ENCODE measurements around the gene NRTN.

Gene NRTN

GRCh38 chr19:5782322-5782721, 22.5 kb upstream of the NRTN start:
- H3K27ac ChIP-seq (ENCODE audit: low read depth, low read length) = no peak overlapping the region
- H3K9ac ChIP-seq (ENCODE audit: low read depth in 1 of 2, low read length in 2 of 2) = no peak overlapping the region
- peaks cover 13 to 31% of the 10 kb centered on the region in 2 donors for H3K36me3 ChIP-seq (ENCODE audit: control insufficient read depth in 1 of 2, insufficient read depth in 2 of 2, low read length in 2 of 2)
- H3K4me1 ChIP-seq (ENCODE audit: control insufficient read depth in 1 of 2, insufficient read depth in 2 of 2, low read length in 2 of 2) = no peaks in the 10 kb centered on the region
- H3K4me3 ChIP-seq (ENCODE audit: low read depth in 1 of 2, low read length in 2 of 2) = no peak overlapping the region
- H3K27me3 ChIP-seq (ENCODE audit: control insufficient read depth in 1 of 2, insufficient read depth in 2 of 2, low read length in 2 of 2) = no peaks in the 10 kb centered on the region
- H3K9me3 ChIP-seq (ENCODE audit: control insufficient read depth in 1 of 2, low read length in 2 of 2) = no peaks in the 10 kb centered on the region

DNA sequence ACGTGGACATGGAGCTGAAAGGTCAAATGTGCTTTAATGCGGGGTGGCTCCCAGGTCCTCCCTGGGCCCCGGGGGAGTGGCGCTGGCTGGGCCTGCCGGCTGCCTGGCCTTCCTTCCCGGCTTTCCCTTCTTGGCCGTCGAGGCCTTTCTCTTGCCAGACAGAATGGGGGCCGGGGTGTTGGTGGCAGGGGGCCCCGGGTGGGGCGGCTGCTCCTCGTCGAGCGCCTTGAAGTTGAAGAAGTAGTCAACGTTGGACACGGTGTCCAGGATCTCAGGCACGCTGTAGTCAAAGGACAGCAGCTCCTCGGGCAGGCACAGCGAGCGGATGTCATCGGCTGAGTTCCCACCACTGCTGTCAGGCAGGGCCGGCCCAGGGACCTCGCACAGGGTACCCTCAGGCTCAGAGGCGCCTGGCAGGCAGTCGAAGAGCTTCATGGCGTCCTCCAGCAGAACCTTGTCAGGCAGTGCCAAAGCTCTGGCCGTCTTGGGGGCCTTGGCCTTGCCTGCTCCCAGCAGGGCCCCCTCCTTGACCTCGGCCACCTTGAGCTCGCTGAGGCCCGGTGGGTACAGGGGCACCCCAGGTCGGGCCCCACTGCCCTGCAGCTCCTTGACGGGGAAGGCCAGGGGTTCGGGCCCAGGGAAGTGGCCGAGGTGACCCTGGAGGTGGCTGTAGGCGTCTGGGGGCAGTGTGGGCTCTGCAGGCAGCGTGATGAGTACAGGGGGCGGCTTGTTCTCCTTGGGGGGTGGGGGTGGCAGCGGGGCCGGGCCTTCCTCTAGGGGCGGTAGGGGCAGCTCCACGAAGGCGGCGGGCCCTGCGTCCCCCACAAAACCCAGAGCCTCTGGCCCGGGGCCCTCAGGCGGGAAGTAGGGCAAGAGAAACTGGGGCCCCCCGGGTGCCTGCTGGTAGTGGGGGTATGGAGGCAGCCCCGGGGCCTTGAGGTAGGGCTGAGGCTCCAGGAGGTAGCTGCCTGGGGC, 21.6 kb upstream of the NRTN start:
- Histone ChIP-seq H3K4me3 (ENCODE audit: low read depth in 1 of 2, low read length in 2 of 2) (no peak overlapping the region), H3K9ac (ENCODE audit: low read depth in 1 of 2, low read length in 2 of 2) (no peak overlapping the region), H3K4me1 (ENCODE audit: control insufficient read depth in 1 of 2, insufficient read depth in 2 of 2, low read length in 2 of 2) (no peaks in the 10 kb centered on the region), H3K9me3 (ENCODE audit: control insufficient read depth in 1 of 2, low read length in 2 of 2) (no peaks in the 10 kb centered on the region), H3K36me3 (ENCODE audit: control insufficient read depth in 1 of 2, insufficient read depth in 2 of 2, low read length in 2 of 2) (peaks cover 17 to 40% of the 10 kb centered on the region in 2 donors), H3K27me3 (ENCODE audit: control insufficient read depth in 1 of 2, insufficient read depth in 2 of 2, low read length in 2 of 2) (no peaks in the 10 kb centered on the region), H3K27ac (ENCODE audit: low read depth, low read length) (no peak overlapping the region)

- no peaks in the 10 kb centered on the region for H3K9me3 ChIP-seq (ENCODE audit: control insufficient read depth in 1 of 2, low read length in 2 of 2)
- no peaks in the 10 kb centered on the region for H3K4me1 ChIP-seq (ENCODE audit: control insufficient read depth in 1 of 2, insufficient read depth in 2 of 2, low read length in 2 of 2)
- H3K4me3 ChIP-seq (ENCODE audit: low read depth in 1 of 2, low read length in 2 of 2) = no peak within 1 kb of the TSS
- H3K27ac ChIP-seq (ENCODE audit: low read depth, low read length) = no peak within 1 kb of the TSS
- no peaks in the 10 kb centered on the region for H3K27me3 ChIP-seq (ENCODE audit: control insufficient read depth in 1 of 2, insufficient read depth in 2 of 2, low read length in 2 of 2)
- H3K36me3 ChIP-seq (ENCODE audit: control insufficient read depth in 1 of 2, insufficient read depth in 2 of 2, low read length in 2 of 2) = peaks cover 19 to 52% of the 10 kb centered on the region in 2 donors
- H3K9ac ChIP-seq (ENCODE audit: low read depth in 1 of 2, low read length in 2 of 2) = no peak within 1 kb of the TSS
Observed at GRCh38 chr19:5784581-5785147, 20.2 kb upstream of the NRTN start, which contains the start of gene PRR22. PRR22 (minus strand) TSS chr19:5784746; CDS start chr19:5784660, 86 bp downstream.

GRCh38 chr19:5785423-5785822, 19.4 kb upstream of the NRTN start:
- H3K4me1 ChIP-seq (ENCODE audit: control insufficient read depth in 1 of 2, insufficient read depth in 2 of 2, low read length in 2 of 2) = peaks cover 0 to 6% of the 10 kb centered on the region in 2 donors
- H3K36me3 ChIP-seq (ENCODE audit: control insufficient read depth in 1 of 2, insufficient read depth in 2 of 2, low read length in 2 of 2) = peaks cover 19 to 57% of the 10 kb centered on the region in 2 donors
- H3K27ac ChIP-seq (ENCODE audit: low read depth, low read length) = no peak overlapping the region
- H3K9me3 ChIP-seq (ENCODE audit: control insufficient read depth in 1 of 2, low read length in 2 of 2) = no peaks in the 10 kb centered on the region
- H3K27me3 ChIP-seq (ENCODE audit: control insufficient read depth in 1 of 2, insufficient read depth in 2 of 2, low read length in 2 of 2) = no peaks in the 10 kb centered on the region
- H3K9ac ChIP-seq (ENCODE audit: low read depth in 1 of 2, low read length in 2 of 2) = no peak overlapping the region
- H3K4me3 ChIP-seq (ENCODE audit: low read depth in 1 of 2, low read length in 2 of 2) = no peak overlapping the region

DNA sequence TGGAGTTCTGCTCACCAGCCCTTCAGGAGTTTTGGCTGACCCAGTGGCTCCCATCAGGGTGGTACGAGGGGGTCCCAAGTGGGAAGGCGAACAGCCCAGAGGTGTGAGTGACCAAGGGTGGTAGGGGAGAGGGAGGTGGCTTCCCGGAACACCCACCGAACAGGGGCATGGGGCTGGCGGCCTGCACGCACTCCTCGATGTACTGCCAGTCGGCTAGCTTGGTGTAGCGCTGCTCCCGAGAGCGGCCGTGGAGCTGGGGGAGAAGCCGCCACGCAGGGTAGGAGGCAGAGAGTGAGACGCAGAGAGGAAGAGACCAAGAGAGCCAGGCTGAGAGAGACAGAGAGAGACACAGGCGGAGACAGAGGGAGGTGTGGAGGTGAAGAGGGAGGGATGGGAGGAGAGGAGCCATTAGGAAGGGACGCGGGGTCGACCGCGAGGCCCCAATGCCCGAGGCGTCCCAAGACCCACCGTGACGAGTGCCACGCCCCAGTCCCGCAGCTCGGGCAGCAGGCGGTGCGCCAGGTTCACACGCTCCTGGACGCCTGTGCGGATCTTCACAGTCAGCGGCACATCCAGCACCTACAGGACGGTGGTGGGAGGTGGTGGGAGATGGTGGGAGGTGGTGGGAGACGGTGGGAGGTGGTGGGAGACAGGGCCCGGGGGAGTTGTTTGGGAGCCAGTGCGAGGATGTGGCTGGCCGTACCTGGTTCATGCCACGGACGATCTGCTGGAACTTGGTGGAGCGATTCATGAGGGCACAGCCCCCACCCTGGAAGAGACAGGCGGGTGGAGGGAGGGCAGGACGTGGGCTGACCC, 18.1 kb upstream of the NRTN start:
- peaks cover 0 to 6% of the 10 kb centered on the region in 2 donors for H3K4me1 ChIP-seq (ENCODE audit: control insufficient read depth in 1 of 2, insufficient read depth in 2 of 2, low read length in 2 of 2)
- H3K36me3 ChIP-seq (ENCODE audit: control insufficient read depth in 1 of 2, insufficient read depth in 2 of 2, low read length in 2 of 2) = peaks cover 19 to 57% of the 10 kb centered on the region in 2 donors
- H3K9me3 ChIP-seq (ENCODE audit: control insufficient read depth in 1 of 2, low read length in 2 of 2) = no peaks in the 10 kb centered on the region
- H3K27me3 ChIP-seq (ENCODE audit: control insufficient read depth in 1 of 2, insufficient read depth in 2 of 2, low read length in 2 of 2) = no peaks in the 10 kb centered on the region
- H3K4me3 ChIP-seq (ENCODE audit: low read depth in 1 of 2, low read length in 2 of 2) = no peak overlapping the region
- no peak overlapping the region for H3K27ac ChIP-seq (ENCODE audit: low read depth, low read length)
- no peak overlapping the region for H3K9ac ChIP-seq (ENCODE audit: low read depth in 1 of 2, low read length in 2 of 2)

DNA sequence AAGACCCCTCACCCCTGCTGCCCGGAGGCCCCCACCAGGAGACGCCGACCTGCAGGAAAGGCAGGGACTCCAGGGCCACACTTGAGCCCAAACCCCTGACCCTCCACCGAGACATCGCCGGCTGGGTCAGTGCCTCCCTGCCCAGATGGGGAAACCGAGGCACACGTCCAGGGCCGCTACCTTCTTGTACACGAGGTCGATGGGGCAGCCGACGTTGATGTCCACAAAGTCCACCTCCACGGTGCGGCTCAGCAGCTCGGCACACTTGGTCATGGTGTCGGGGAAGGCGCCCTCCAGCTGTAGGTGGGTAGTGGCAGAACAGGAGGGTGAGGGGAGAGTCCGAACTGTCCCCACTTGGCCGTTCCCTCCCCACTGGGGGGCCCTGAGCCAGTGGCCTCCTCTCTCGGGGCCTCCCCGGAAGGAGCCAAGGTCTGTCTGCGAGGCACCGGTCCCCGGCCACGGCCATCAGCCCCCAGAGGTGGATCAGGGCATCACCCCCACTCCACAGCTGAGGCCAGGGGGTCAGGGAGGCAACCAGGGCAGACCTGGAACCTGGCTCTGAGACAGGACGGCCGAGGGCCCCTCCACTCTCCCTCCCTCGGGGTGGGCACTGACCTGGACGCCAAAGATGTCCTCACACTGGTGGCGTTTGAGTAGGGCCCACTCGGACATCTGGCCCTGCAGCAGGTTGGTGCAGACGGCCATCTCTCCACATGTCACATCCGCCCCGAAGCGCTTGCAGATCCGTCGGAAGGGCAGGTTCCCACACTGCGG, 17.3 kb upstream of the NRTN start:
- Histone ChIP-seq H3K27ac (ENCODE audit: low read depth, low read length) (no peak overlapping the region), H3K4me3 (ENCODE audit: low read depth in 1 of 2, low read length in 2 of 2) (no peak overlapping the region), H3K4me1 (ENCODE audit: control insufficient read depth in 1 of 2, insufficient read depth in 2 of 2, low read length in 2 of 2) (peaks cover 0 to 6% of the 10 kb centered on the region in 2 donors), H3K9me3 (ENCODE audit: control insufficient read depth in 1 of 2, low read length in 2 of 2) (no peaks in the 10 kb centered on the region), H3K36me3 (ENCODE audit: control insufficient read depth in 1 of 2, insufficient read depth in 2 of 2, low read length in 2 of 2) (peaks cover 19 to 57% of the 10 kb centered on the region in 2 donors), H3K9ac (ENCODE audit: low read depth in 1 of 2, low read length in 2 of 2) (no peak overlapping the region), H3K27me3 (ENCODE audit: control insufficient read depth in 1 of 2, insufficient read depth in 2 of 2, low read length in 2 of 2) (no peaks in the 10 kb centered on the region)

DNA sequence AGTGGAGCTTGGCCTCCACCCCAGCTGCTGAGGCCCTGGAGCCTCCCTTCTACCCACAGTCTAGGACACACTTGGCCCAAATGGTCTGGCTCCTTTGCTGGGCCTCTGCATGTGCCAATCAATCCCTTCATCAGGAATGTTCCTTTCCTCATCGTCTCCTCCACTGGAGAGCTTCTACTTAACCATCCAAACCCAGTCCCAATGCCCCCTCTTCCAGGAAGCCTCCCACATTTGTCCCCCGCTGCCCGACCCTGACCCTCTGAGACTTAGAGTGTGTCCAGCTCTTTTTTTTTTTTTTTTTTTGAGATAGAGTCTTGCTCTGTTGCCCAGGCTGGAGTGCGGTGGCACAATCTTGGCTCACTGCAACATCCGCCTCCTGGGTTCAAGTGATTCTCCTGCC, 16.4 kb upstream of the NRTN start:
- Histone ChIP-seq H3K27ac (ENCODE audit: low read depth, low read length) (no peak overlapping the region), H3K9ac (ENCODE audit: low read depth in 1 of 2, low read length in 2 of 2) (no peak overlapping the region), H3K4me3 (ENCODE audit: low read depth in 1 of 2, low read length in 2 of 2) (no peak overlapping the region), H3K4me1 (ENCODE audit: control insufficient read depth in 1 of 2, insufficient read depth in 2 of 2, low read length in 2 of 2) (peaks cover 0 to 6% of the 10 kb centered on the region in 2 donors), H3K27me3 (ENCODE audit: control insufficient read depth in 1 of 2, insufficient read depth in 2 of 2, low read length in 2 of 2) (no peaks in the 10 kb centered on the region), H3K9me3 (ENCODE audit: control insufficient read depth in 1 of 2, low read length in 2 of 2) (no peaks in the 10 kb centered on the region), H3K36me3 (ENCODE audit: control insufficient read depth in 1 of 2, insufficient read depth in 2 of 2, low read length in 2 of 2) (peaks cover 19 to 57% of the 10 kb centered on the region in 2 donors)

DNA sequence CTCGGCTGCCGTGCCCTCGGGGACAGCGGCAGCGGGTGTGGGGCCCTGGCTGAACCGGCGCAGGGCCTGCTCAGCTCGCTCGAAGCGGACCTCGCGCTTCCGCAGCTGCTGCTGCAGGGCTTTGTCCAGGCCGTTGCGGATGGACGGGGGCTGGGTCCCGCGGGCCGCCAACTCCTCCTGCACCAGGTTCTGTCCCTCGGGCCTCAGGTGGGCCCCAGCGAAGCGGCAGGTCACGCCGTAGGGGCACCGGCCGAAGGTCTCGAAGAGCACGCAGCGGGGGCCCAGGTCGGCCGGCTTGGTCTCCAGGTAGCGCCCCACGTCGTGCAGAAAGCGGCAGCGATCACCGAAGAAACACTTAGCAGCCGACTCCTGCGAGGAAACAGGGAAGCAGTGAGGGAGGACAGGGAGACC, 15.5 kb upstream of the NRTN start:
- Histone ChIP-seq H3K4me1 (ENCODE audit: control insufficient read depth in 1 of 2, insufficient read depth in 2 of 2, low read length in 2 of 2) (peaks cover 0 to 6% of the 10 kb centered on the region in 2 donors), H3K27ac (ENCODE audit: low read depth, low read length) (no peak overlapping the region), H3K9ac (ENCODE audit: low read depth in 1 of 2, low read length in 2 of 2) (no peak overlapping the region), H3K27me3 (ENCODE audit: control insufficient read depth in 1 of 2, insufficient read depth in 2 of 2, low read length in 2 of 2) (no peaks in the 10 kb centered on the region), H3K4me3 (ENCODE audit: low read depth in 1 of 2, low read length in 2 of 2) (no peak overlapping the region), H3K36me3 (ENCODE audit: control insufficient read depth in 1 of 2, insufficient read depth in 2 of 2, low read length in 2 of 2) (peaks cover 19 to 54% of the 10 kb centered on the region in 2 donors), H3K9me3 (ENCODE audit: control insufficient read depth in 1 of 2, low read length in 2 of 2) (no peaks in the 10 kb centered on the region)

- Histone ChIP-seq H3K4me1 (ENCODE audit: control insufficient read depth in 1 of 2, insufficient read depth in 2 of 2, low read length in 2 of 2) (peaks cover 0 to 6% of the 10 kb centered on the region in 2 donors), H3K27ac (ENCODE audit: low read depth, low read length) (no peak overlapping the region)
Observed at GRCh38 chr19:5789886-5790558, 14.8 kb upstream of the NRTN start.

More at GRCh38 chr19:5789886-5790558, 14.8 kb upstream of the NRTN start:
- Histone ChIP-seq H3K27me3 (ENCODE audit: control insufficient read depth in 1 of 2, insufficient read depth in 2 of 2, low read length in 2 of 2) (no peaks in the 10 kb centered on the region), H3K9me3 (ENCODE audit: control insufficient read depth in 1 of 2, low read length in 2 of 2) (no peaks in the 10 kb centered on the region), H3K9ac (ENCODE audit: low read depth in 1 of 2, low read length in 2 of 2) (peak overlapping the region in 1 of 2 donors; percentile 85), H3K36me3 (ENCODE audit: control insufficient read depth in 1 of 2, insufficient read depth in 2 of 2, low read length in 2 of 2) (peaks cover 19 to 49% of the 10 kb centered on the region in 2 donors), H3K4me3 (ENCODE audit: low read depth in 1 of 2, low read length in 2 of 2) (peak overlapping the region; percentile 83 to 98)

Measured in duodenal mucosa (tissue), 2 donors.